Measurements from ENCODE around the gene TGFBR3. TPM values are rescaled to one million over a fixed set of nuclear protein-coding genes. Genes with fewer than 3 reads are reported as not detected.

Gene TGFBR3
- total RNA-seq, 1 experiment from 2014 or later, result 0.47 TPM

DNA sequence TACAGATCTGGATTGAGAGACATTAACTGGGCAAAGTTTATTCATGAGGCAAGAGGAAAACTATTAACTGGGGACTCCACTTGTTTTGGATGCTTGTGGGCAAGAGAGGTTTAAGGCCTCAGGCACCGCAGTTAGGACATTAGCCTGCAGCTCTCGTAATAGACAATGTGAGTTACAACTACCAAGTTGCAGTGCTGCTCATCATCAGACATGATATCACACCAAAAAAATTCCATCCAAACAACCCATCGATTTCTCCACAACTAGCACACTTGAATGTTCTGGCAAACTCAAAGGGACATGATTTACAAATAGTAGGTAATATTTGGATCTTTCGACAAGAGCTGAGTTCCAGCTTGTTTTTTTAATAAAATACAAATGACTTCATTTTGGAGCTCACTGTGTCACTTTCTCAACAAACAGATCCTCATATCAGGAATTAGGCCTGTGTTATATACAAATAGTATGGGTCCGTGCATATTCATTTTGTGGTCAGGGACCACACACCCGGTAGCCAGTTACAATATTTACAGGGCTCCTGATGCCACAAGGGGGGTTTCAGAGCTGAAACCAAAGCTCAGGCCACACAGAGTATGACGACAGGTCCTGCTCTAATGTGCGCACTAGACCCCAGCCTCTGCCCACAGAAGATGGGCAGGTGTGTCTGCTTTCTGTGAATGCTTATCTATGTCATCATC lies 128.0 kb downstream of the TGFBR3 start:
- in situ Hi-C loops (cut with HindIII; ENCODE audit: low pct_unique_long_range_greater_than_20kb, low sequenced_read_pairs), result no loop called here
- DNase-seq (ENCODE audit: low read depth), result no peak

DNA sequence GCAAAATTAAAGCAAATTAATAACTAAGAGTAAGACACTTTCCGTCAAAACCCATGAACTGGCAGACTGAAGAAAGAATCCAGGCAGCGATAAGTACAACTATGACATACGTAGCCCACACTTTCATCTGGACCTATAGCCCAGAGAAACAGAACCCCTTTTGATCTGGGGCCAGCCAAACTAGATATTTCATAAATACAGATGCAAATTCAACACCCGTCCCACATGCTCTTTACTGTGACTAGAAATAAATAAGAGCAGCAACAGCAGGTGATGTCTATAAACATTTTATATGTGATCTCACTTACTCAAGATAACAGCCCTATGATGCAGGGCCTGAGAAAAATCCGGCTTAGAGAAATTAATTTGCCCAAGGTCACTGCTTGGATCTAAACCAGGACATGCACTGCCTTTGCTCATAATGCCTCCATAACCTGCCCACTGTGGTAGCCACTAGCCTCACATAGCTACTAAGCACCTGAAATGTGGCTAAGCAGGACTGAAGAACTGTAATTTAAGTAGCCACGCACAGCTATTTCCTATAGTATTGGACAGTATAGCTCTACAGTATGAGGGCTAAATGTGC lies 130.2 kb downstream of the TGFBR3 start:
- in situ Hi-C loops (cut with HindIII; ENCODE audit: low pct_unique_long_range_greater_than_20kb, low sequenced_read_pairs), result no loop called here
- no peak for DNase-seq (ENCODE audit: low read depth)

DNA sequence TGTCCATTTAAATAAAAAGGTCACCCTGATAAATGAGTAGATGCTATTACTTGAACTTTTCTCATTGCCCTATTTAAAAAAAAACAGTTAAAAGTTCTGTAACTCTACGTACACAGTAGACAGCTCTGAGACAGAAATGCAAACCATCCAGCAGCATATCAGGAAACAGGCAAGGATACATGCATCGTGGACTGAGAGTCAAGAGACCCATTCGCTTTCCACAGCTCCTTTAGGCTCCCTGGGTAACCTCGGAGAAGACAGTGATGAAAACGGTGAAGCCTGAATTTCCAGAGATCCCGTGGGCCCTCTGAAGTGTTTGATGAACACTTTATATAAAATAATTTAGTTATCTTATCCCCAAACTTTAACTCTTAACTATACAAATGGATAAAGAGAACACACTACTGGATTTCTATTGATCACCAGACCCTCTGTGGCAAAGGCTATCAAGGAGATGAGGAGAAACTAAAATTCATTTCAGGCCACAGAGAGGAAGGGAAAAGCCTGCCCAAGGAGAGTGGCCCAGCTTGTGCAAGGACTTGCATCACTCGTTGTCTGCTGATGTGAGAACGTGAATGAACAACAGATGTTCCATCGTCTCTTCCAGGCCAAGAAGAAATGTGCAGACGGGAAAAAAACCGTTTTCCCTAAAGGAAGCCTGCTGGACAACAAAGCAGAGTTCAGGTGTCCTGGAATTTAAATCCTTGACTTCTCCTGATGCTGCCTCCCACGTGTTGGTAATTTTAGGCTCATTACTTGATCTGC lies 131.0 kb downstream of the TGFBR3 start:
- in situ Hi-C loops (cut with HindIII; ENCODE audit: low pct_unique_long_range_greater_than_20kb, low sequenced_read_pairs), result no loop called here

DNA sequence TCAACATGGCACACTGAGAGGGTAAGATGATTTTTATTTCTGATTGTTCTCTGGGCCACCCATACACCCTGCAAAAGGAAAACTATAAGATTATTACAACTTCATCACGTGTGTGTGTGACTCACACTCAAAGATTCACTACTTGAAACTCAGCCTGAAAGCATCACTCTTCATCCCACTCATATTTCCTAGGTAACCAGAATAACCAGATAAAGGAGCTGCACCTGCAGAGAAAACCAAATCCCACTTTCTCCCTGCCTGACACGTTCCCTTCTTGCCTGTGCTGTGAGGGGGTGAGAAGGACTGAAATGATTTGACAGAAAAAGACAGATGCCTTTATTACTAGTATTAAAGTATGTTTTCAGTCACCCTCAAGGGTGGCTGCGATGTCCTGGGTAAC lies 131.6 kb downstream of the TGFBR3 start:
- in situ Hi-C loops (cut with HindIII; ENCODE audit: low pct_unique_long_range_greater_than_20kb, low sequenced_read_pairs), result no loop called here
- no peak for DNase-seq (ENCODE audit: low read depth)

More for the DNA sequence above, 131.0 kb downstream of the TGFBR3 start:
- DNase-seq (ENCODE audit: low read depth), result no peak

DNA sequence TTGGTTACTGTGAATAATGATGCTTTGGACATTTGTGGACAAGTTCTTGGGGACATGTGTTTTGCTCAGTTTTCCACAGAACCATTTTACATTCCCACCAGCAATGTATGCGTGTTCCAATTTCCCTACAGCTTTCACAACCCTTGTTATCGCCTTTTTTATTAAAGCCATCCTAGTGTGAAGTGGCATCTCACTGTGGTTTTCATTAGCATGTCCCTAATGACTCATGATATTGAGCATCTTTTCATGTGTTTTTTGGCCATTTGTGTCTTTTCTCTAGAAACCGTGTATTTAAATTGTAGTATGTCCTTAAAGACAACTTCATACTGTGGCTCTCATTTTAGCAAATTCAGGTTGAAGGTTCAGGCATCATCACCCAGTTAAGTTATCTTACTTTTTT lies 132.1 kb downstream of the TGFBR3 start:
- in situ Hi-C loops (cut with HindIII; ENCODE audit: low pct_unique_long_range_greater_than_20kb, low sequenced_read_pairs), result no loop called here
- DNase-seq (ENCODE audit: low read depth), result no peak

DNA sequence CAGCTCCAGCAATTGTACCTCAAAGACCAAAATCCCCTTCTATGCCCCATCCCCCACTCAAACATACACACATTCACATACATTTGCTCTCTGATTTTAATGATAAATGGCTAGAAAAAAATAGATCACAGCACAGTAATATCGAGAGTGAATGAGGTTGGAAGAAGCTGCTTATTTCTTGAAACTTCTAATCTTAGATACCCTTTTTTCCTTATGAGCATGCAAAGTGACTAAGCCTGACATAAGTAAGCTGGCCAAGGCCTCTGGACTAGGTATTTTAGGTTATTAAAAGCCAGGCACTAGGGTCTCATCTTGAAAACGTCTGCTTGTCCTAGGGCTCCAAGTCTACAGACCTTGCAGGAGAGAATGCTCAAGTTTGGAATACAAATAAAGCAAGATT lies 133.6 kb downstream of the TGFBR3 start:
- in situ Hi-C loops (cut with HindIII; ENCODE audit: low pct_unique_long_range_greater_than_20kb, low sequenced_read_pairs), result no loop called here
- no peak for DNase-seq (ENCODE audit: low read depth)

DNA sequence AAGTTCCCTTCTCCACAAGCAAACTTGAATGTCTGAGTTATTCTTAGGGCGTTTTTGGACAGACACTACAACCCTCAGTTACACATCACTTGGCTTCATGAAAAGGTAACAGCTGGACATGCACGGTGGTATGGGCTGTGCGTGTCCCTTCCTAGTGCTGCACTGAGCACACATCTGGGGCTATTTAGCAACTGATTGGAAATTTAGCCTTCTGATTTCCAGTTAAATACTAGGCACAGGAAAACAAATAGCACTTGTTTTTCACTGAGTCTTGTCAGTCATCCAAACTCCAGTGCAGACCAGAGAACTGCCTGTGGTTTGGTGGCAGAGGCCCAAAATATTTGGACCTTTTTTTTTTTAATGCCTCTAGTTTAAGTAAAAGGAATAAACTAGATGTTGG lies 134.7 kb downstream of the TGFBR3 start:
- no peak for DNase-seq (ENCODE audit: low read depth)

DNA sequence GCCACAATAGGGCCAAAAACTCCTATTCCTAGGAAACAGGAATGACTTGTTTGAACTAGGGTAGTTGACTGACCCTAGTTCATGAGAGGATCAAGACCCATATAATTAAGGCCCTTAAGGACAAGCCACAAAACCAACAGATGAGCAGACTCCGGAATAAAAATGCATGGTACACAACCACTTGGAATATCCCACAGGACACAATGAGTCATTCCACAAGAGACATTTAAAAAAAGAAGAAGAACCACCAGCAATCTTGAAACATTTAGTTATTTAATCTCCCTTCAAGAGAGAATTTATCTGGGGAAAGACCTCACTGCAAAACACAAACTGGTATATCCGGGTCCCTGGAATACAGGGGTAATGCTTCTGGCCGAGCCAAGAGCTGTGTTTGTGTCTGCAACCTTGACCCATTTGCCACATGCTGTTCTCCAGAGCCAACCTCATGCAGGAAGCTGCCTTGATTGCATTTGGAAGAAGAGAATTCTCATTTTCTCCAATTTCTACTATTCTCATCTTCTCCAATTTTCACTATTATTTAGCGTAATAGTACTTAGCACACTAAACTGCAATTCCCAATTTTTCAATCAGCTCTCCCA lies 135.5 kb downstream of the TGFBR3 start:
- in situ Hi-C loops (cut with HindIII; ENCODE audit: low pct_unique_long_range_greater_than_20kb, low sequenced_read_pairs), result no loop called here
- DNase-seq (ENCODE audit: low read depth), result no peak

More for the DNA sequence above, 134.7 kb downstream of the TGFBR3 start:
- in situ Hi-C loops (cut with HindIII; ENCODE audit: low pct_unique_long_range_greater_than_20kb, low sequenced_read_pairs), result no loop called here

DNA sequence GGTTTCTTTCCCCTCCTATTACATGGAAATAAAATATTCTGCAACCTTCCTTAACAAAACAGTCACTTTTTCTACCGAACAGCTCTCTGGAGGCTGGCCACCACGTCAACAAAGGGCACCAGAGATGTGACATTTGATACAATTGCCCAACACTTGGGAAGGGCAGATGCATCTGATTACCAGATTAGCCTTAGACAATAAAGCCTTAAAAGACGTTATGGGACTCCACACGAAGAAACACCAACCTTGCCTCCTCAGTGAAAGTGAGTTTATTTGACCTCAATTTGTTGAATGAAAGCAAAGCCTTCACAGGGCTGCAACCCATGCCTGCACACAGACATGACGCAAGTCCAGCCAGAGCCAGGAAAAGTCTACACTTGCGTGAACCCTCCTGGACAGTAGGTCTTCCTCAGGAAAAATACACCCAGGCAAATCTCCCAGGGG lies 136.1 kb downstream of the TGFBR3 start:
- DNase-seq (ENCODE audit: low read depth), result no peak
- in situ Hi-C loops (cut with HindIII; ENCODE audit: low pct_unique_long_range_greater_than_20kb, low sequenced_read_pairs), result loop anchor here (25.0 kb wide), 1 partner anchor 163 kb away; no protein-coding TSS in a partner anchor

DNA sequence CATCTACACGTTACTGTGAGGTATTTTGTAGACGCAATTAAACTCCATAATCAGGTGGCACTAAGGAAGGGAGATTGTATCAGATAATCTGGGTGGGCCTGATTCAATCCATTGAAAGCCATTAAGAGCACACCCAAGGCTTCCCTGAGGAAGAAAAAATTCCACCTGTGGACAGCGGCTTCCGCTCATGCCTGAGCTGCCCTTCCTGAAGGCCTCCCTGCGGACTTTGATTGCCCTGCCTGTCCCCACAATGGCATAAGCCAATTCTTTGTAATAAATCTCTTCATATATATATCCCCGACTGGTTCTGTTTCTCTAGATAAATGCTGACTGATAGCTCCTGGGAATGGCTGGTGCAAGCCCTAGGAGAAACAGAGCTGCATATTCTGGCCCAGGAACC lies 138.3 kb downstream of the TGFBR3 start:
- in situ Hi-C loops (cut with HindIII; ENCODE audit: low pct_unique_long_range_greater_than_20kb, low sequenced_read_pairs), result loop anchor here (25.0 kb wide), 1 partner anchor 160 kb away; no protein-coding TSS in a partner anchor
- no peak for DNase-seq (ENCODE audit: low read depth)

DNA sequence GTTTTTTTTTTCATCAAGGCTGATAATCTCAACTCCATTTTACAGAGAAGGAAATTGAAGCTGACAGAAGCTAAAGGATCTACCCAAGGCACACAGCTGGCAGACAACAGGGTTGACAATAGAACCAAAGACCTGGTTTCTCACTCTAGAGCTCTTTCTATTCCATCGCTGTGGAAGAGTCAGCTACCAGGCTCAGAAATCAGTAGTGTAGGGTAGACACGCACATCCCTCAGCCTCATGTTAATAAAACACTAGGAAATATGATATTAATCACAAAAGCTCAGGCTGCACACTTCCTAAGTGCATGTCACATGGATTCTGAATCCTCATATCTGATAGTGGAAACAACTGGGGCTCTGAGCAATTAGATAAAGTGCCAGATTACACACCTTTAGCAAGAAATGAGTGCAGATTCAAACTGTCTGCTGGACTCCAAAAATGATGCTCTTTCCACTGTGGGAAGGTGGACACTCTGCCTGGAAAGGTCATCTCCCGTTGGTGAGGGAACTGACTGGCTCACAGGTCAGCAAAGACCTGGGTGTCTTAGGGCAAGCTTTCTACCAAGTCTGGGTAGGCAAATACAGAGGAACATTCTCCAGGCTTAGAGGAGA lies 139.1 kb downstream of the TGFBR3 start:
- in situ Hi-C loops (cut with HindIII; ENCODE audit: low pct_unique_long_range_greater_than_20kb, low sequenced_read_pairs), result loop anchor here (25.0 kb wide), 1 partner anchor 160 kb away; no protein-coding TSS in a partner anchor
- DNase-seq (ENCODE audit: low read depth), result no peak

DNA sequence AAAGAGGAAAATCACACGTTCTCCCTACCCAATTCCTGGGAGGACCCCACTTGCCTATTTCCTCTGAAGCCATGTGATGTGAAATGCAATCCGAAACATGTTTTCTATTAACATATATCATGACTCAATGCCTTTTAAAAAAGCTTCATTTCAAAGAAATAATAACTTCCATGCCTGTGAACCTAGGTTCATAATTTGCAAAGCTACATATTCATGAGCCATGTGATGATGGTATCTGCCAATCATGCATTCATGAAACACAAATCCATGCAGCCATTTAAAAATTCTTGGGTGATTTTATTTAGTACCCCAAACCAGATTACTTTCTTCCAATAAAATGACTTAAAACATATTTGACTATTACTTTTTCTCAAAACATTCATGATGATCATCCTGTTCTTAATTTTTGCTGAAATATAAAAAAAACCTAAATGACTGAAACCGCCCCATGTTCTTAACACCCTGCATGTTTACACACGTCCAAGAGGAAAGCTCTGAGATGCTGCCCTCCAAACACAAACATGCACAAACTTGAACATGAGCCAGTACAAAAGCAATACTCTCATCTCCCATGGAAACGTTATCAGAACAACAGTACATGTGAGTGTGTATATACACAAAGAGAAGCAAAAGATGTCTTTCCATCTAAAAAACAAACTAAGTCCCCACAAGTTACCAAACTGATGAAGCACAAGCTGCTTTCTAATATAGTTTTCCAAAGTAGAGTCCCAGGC lies 140.1 kb downstream of the TGFBR3 start:
- in situ Hi-C loops (cut with HindIII; ENCODE audit: low pct_unique_long_range_greater_than_20kb, low sequenced_read_pairs), result loop anchor here (25.0 kb wide), 1 partner anchor 159 kb away; no protein-coding TSS in a partner anchor
- no peak for DNase-seq (ENCODE audit: low read depth)

DNA sequence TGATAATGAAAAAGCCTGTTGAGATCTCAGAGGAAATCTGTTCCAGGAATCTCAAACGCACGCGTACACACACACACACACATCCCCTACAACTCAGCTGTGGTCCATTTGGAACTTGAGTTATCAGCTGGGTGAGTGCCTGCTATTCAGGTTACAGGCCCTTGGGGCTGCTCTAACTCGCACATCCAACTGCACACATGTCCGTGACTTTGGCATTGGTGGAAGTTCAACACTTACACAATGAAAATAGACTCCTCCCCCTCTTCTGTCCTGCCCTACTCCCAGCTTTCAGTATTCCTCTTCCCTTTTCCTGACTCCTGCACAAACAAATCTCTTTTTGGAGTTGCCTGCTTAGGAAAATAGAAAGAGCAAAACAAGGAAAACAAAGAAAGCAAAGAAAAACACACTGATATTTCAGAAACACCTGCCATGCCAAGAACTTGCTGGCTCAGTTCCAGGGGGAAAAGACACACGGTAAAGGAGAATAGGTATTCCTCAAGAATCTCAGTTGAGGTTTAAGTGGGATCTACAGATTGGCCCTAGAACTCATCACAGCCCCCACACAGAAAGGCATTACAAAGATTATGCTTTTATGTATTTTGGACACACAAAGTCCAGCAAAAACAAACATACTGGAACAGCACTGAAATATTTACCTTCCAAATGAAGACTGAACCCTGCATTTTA lies 140.9 kb downstream of the TGFBR3 start:
- DNase-seq (ENCODE audit: low read depth), result no peak
- in situ Hi-C loops (cut with HindIII; ENCODE audit: low pct_unique_long_range_greater_than_20kb, low sequenced_read_pairs), result loop anchor here (25.0 kb wide), 1 partner anchor 158 kb away; no protein-coding TSS in a partner anchor

DNA sequence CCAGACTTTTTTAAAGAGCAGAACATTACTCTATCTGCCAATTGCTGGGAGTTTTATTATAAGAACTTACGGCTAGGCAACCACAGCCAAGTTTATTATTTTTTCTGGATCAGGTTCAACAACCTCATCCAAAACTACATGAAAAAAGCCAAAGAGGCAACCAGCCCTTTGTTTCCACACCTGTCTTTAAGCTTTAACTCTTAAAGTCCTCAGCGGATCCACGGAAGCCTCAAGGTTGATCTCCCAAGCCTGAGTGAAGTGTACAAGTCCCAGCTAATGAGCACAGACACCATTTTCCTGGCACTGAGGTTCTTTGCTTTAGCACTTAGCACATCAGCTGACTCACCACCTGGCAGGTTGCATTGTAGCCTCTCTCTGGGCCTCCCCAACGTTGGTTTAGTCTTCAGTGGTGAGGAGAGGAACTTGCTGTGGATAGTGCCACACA lies 143.1 kb downstream of the TGFBR3 start:
- in situ Hi-C loops (cut with HindIII; ENCODE audit: low pct_unique_long_range_greater_than_20kb, low sequenced_read_pairs), result loop anchor here (25.0 kb wide), 1 partner anchor 156 kb away; no protein-coding TSS in a partner anchor
- DNase-seq (ENCODE audit: low read depth), result no peak

DNA sequence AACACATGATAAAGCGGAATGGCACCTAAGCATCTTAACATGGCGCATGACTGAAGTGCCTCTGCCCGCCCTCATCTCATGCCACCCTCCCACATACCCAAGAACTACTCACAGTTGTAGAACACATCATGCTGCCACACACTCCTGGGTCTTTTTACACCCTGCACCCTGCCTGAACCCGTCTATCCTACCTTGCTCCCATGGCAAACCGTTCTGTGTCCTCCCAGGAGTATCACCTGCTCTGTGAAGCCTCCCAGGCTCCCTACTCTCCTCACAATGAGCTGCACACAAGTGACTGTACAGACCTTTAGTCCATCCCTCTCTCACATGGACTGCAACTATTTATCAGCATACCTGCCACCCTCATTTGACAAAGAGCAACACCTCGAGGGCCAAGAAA lies 144.0 kb downstream of the TGFBR3 start:
- in situ Hi-C loops (cut with HindIII; ENCODE audit: low pct_unique_long_range_greater_than_20kb, low sequenced_read_pairs), result loop anchor here (25.0 kb wide), 1 partner anchor 155 kb away; no protein-coding TSS in a partner anchor
- no peak for DNase-seq (ENCODE audit: low read depth)

DNA sequence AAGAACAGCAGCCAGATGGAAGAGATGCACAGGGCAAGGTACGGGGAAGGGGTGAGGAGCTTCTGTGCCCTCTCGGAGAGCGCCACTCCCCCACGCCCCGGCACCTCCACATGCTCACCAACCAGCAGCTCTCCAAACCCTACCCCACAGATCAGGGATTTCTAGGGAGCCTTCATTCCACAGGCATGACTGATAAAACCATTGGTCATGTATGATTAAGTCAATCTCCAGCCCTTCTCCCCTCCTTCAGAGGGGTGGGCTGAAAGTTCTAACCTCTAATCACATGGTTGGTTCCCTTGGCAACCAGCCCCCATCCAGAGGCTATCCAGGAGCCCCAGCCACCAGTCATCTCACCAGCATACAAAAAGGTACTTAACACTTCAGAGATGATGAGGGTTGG lies 144.7 kb downstream of the TGFBR3 start:
- no peak for DNase-seq (ENCODE audit: low read depth)
- in situ Hi-C loops (cut with HindIII; ENCODE audit: low pct_unique_long_range_greater_than_20kb, low sequenced_read_pairs), result loop anchor here (25.0 kb wide), 1 partner anchor 154 kb away; no protein-coding TSS in a partner anchor

DNA sequence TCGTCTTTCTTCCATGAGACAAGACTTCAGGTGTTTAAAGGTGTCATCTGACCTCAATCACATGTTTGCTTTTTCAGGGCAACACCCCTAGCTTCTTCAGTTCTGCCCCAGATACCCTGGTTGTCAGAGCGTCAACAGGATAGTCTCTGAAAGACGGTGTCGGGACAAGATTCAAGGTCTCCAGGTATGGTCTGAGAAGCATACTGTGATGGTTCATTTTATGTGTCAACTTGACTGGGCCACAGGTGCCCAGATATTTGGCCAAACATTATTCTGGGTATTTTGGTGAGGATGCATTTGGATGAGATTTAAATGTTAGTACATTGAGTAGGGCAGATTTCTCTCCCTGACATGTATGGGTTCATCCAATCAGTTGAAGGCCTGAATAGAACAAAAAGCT lies 148.3 kb downstream of the TGFBR3 start:
- in situ Hi-C loops (cut with HindIII; ENCODE audit: low pct_unique_long_range_greater_than_20kb, low sequenced_read_pairs), result loop anchor here (25.0 kb wide), 1 partner anchor 150 kb away; no protein-coding TSS in a partner anchor
- no peak for DNase-seq (ENCODE audit: low read depth)
